ENCODE measurements around the gene ZNF429. TPM values are rescaled to one million over a fixed set of nuclear protein-coding genes. Genes with fewer than 3 reads are reported as not detected.

ZNF429 gene
- total and polyA plus RNA-seq, 2 of the 4 experiments (the other 2 are of a cell fraction): 4.3 to 6.4 TPM

- H3K4ac ChIP-seq (ENCODE audit: low read depth, low read length): no peak overlapping the region
- TF ChIP-seq MAFK (IDR thresholded peaks at IDR 0.05; ENCODE audit: low read depth, low read length) (no peak), ELK1 (IDR thresholded peaks at IDR 0.05; ENCODE audit: borderline replicate concordance, low read depth, low read length) (no peak), MAZ (IDR thresholded peaks at IDR 0.05; ENCODE audit: borderline replicate concordance, low read depth, low read length) (no peak)
- no TSS peak for BruUV-seq (replicated peaks)
- no peak overlapping the region for H2AK5ac ChIP-seq (ENCODE audit: low read depth, low read length)
- no peak overlapping the region for H2AK9ac ChIP-seq (replicated peaks; ENCODE audit: low read depth, low read length, poor library complexity)
- H4K5ac ChIP-seq (ENCODE audit: low read depth, low read length): no peak overlapping the region
- H4K91ac ChIP-seq (ENCODE audit: insufficient read depth, low read depth, low read length): no peak overlapping the region
- no peak overlapping the region for H3K23ac ChIP-seq (ENCODE audit: low read depth, low read length)
- dilution Hi-C loops (cut with HindIII; ENCODE audit: low sequenced_read_pairs, unreplicated experiment) (no loop called here), in situ Hi-C loops (cut with MboI; ENCODE audit: low sequenced_read_pairs) (no loop called here), intact Hi-C loops (cut with micrococcal nuclease) (no loop called here)
- H4K20me1 ChIP-seq (ENCODE audit: insufficient read depth, low read length): no peaks in the 10 kb centered on the region
- no peak for DNase-seq
- H4K8ac ChIP-seq (ENCODE audit: low read depth in 2 of 2, low read length in 2 of 2): no peak overlapping the region
- H2BK20ac ChIP-seq (ENCODE audit: low read depth, low read length): no peak overlapping the region
- no peaks in the 10 kb centered on the region for H3K27me3 ChIP-seq (ENCODE audit: control insufficient read depth, insufficient read depth, low read length)
- H3K56ac ChIP-seq (ENCODE audit: extremely low read depth, insufficient read depth, low read length): no peak overlapping the region
- H2BK5ac ChIP-seq (ENCODE audit: low read depth, low read length, poor library complexity, severe bottlenecking): no peak overlapping the region
- H3K36me3 ChIP-seq (ENCODE audit: control insufficient read depth, insufficient read depth, low read length): no peaks in the 10 kb centered on the region
- no peak overlapping the region for H3K4me2 ChIP-seq (ENCODE audit: low read depth, low read length)
- WGBS, 2 experiments (ENCODE audit: extremely low coverage in 2 of 2, insufficient read length in 1 of 2): 76% methylated on average over 5 of the region's 16 CpGs; no CpG with 5 or more reads in 1 of the 2 experiments
- ATAC-seq (ENCODE audit: low read depth): no peak
- H3K9me1 ChIP-seq (ENCODE audit: insufficient read depth, low read length): no peaks in the 10 kb centered on the region
- no peaks in the 10 kb centered on the region for H3K79me1 ChIP-seq (ENCODE audit: low read depth in 1 of 2, low read length in 2 of 2)
- no peak overlapping the region for H2BK15ac ChIP-seq (ENCODE audit: low read depth, low read length)
- H3K9me3 ChIP-seq (ENCODE audit: control insufficient read depth, insufficient read depth, low read length): peaks cover 28% of the 10 kb centered on the region
- no peak overlapping the region for H3K9ac ChIP-seq (ENCODE audit: low read depth, low read length)
- no peak overlapping the region for H3K14ac ChIP-seq (replicated peaks; ENCODE audit: low read depth, low read length)
- H3K18ac ChIP-seq (ENCODE audit: low read depth, low read length): no peak overlapping the region
- POLR2A ChIA-PET (ENCODE audit: unreplicated experiment): no interaction called here
- H3K4me3 ChIP-seq (ENCODE audit: insufficient read depth, low read depth, low read length): no peak overlapping the region
- no peak overlapping the region for H2BK120ac ChIP-seq (ENCODE audit: low read depth, low read length)
- no peak overlapping the region for H3K27ac ChIP-seq (ENCODE audit: insufficient read depth, low read length)
- CTCF ChIA-PET: no interaction called here
- H2AFZ ChIP-seq (replicated peaks; ENCODE audit: low read length, poor library complexity): no peak overlapping the region
- no peaks in the 10 kb centered on the region for H3K4me1 ChIP-seq (ENCODE audit: control insufficient read depth, insufficient read depth, low read length)
These were observed 42.9 kb upstream of the ZNF429 start for GRCh38 chr19:21462540-21462939.
